OCI-LY3 (cell line): ENCODE measurements around the gene JADE1.

ENCODE experiments used
- CTCF ChIP-seq: fragments of 200-600, 300-600 bp; sonication (generic); IDR thresholded peaks from 2 replicates; pipeline ENCODE4 v1.5.1; 2014; ENCODE audit warnings: antibody characterized with exemption, low read length, low read depth
- EZH2phosphoT487 ChIP-seq: fragments of 200-600 bp; shearing (Covaris generic); IDR thresholded peaks from 2 replicates; pipeline ENCODE4 v1.6.1; 2018; ENCODE audit warnings: antibody characterized with exemption, mixed run types, low read depth

GRCh38 chr4:128866691-128867090, 57.2 kb downstream of the JADE1 start:
- TF ChIP-seq CTCF (no peak), EZH2phosphoT487 (no peak)
